HG03135 (cell line): ENCODE results near the gene PIK3CD.

ENCODE experiments used
- ATAC-seq: cut with Tn5 transposase; IDR thresholded peaks from one replicate; pipeline ENCODE4 v1.9.1; 2021; ENCODE audit warnings: mild to moderate bottlenecking, moderate library complexity; ENCODE audit not compliant: unreplicated experiment

Gene PIK3CD

DNA sequence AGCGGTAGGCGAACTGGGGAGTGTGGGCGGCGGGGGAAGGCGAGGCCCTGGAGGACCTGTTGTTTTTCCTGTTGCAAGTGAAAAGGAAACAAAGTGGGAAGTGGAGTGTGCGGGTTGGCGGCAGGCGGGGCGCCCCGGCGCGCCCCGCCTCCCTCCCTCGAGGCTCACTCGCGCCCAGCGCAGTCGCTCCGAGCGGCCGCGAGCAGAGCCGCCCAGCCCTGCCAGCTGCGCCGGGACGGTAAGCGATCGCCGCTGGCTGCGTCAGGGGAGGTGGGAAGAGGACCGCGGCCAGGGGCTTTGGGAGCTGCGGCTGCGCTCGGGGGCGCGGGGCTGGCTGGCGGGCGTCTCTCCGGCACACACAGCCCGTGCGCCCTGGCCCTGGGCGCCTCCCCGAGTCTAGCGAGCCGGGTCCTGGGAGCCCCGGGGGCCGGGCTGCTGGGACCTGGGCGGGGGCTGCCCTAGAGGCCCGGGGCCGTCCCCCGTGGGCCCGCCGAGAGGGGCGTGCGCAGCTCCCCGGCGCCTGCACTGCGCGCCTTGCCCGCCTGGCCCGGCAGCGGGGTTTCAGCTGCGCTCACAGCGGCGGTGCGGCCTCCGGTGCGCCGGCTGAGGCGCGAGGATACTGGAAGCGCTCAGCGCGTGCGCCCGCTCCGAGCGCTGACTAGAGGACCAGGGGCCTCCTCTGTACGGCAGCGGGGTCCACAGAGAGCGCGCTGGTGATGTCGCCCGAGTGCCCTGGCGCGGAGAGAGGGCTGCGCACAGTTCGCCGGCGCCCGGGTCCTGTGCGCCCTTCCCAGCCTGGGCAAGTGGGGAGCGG, at the start of gene PIK3CD:
Gene PIK3CD, plus strand, starts transcription at position 167 of the 814 bp plus-strand sequence. CDS start 58,725 bp downstream, outside the sequence.
- no peak for ATAC-seq

DNA sequence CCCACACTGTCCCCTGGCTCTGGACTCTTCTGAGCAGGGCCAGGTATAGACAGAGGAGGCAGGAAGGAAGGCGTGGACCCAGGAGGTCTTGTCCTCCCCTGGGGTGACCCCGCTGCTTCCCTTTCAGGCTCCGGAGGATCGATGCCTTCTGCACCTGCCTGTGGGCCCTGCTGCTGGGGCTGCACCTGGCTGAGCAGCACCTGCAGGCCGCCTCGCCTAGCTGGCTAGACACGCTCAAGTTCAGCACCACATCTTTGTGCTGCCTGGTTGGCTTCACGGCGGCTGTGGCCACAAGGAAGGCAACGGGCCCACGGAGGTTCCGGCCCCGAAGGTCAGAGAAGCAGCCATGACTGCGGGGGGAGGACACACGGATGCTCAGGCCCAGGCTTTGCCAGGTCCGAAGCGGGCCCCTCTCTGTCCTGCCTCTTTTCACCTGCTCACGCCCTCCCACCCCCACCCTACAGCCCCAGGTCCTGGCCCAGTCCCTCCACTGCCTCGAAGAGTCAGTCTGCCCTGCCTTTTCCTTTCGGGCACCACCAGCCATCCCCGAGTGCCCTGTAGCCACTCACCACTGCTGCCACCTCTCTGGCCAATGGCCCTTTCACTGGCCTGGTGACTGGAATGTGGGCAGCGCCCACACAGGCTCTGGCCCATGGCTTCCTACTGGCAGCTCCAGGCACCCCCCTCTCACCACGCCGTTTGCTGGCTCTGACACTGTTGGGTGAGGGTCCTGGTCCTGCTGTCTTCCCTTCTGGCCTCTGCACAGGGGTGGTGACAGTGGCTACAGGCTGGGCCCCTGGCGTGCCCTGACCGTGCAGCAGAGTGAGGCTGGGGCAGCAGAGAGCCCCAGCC, 49.4 kb upstream of the PIK3CD start:
- ATAC-seq: no peak

DNA sequence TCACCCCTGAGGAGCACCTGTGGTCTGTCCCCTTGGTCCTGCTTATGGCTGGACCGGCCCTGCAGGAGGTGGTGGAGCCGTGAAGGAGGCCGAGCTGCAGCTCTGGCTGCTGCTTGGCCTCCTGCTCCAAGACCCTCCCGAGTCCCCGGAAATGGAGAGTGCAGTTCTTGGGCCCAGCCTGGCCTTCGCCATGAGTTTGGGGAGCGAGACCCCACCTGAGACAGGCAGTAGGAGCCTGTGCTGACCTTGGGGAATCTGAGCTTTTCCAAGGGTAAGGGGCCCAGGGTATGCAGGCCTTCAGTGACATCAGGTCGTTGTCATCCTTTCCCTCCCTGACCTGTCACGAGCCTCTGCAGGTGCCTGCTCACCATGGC, 48.8 kb upstream of the PIK3CD start:
- ATAC-seq: no peak

DNA sequence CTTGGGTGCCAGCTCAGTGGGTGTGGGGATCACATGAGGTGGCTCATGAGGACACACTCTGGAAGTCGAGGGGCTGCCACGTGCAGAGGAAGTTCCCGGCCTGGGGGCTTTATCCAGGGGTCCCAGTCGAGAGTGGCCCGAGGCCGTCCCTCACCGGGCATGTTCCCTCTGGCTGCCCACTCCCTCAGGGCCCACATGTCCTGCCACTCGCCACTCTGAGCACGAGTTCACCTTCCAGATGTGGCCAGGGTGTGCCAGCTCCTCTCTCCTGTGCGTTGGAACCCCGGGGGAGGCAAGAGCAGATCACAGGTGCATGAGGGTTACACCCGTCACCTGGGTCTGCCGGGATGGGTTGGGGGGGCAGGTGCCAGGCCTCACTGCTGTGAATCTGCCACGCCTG, 48.2 kb upstream of the PIK3CD start:
- no peak for ATAC-seq

DNA sequence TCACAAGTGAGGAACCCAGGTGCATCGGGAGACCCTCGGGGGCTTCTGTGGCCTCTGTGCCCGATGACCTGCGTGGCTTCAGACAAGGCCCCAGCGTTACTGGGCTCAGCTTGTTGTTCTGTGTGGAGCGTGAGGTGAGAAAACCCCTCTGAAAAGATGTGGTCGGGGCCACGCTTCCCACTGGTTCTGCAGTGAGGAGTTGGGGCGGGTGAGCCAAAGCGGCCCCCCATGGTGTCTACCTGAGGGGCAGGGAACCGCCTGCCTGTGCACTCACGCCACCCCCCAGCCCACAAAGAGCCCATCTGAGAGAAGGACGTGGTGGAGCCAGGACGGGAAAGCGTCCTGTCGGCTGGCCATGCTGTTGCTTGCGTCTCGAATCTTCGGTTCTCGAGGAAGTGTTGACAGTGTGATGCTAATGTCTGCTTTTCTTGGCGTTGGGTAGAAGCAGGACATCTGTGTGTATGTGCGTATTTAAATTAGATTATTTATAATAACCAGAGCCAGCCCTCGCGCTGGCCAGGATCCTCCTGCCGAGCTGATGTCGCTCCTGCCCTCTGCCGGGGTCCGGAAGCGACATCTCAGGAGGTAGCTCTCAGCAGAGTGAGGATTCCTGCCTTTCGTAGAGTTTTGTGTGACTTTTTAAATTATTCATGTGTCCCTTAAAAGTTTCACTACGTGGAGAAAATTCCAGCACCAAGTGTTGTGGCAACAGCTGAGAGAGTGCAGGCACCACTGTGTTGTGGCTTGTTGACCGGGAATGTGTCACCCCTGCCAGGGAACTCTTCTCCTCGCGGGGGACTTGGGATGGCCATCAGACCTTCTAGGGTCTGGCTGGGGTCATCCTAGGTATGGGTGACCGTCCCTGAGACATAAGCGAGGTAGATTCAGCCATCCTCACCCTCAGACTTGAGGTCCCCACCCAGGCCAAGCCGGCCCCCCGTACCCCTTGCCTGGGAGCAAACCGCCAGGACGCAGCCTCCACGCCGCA, 47.5 kb upstream of the PIK3CD start:
- ATAC-seq: no peak

DNA sequence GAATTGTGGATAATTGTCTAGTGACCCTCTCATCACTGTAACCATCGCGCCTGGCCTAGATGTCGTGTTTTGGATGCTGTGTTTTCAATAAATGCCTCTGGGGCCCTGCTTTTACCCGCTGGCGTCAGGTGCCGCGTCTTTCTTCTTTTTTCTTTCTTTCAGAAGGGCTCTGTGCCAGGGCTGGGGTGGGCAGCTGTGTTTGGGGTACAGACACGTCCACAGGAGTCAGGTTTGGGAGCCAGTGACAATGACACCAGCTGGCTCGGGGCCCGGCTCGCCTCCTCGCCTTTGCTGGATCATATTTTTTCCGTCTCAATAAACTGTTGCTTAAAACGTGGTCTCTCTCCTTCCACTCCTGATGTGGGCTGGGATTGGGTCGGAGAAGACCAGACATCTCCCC, 46.7 kb upstream of the PIK3CD start:
- ATAC-seq: no peak

DNA sequence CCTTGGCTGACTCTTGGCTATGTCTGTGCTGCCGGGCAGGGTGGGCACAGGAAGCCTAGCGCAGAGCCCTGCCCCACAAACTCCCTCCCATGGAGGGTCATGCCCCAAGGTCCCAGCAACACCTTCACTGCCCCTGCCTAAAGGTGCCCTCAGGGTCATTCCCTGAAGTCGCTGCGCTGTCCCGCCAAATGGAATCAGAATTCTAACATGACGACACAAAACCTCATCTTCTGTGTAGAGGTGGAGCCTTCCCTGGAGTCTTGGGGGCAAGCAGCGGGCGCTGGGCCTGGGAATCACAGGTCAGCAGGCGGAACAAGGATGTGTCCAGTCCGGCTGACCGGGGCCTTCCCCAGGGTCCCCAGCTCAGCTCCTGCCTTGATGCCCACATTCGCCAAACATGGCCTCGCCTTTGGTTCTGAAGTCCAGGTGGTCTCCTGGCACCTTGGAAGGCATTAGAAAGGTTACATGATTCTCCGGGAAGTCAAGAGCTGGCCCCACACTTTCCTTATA, 45.5 kb upstream of the PIK3CD start:
- ATAC-seq: no peak

DNA sequence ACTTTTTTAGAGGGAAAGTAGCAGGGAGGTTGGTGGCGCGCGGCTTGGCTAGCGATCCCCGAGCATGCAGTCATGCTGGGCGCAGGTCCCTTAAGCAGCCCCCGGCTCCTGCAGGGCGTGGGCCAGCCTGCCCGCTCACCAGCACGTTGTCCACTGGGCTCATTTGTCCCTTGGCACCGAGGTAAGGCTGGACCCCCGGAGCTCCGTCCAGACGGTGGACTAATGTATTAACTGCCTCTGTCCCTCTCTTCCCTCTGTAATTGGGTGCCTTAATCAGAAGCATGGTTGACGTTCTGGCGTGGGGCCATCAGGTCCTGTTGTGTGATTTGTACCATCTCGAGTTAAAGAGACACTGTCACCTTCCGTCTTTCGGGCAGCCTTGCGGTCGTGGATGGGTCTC, 45.1 kb upstream of the PIK3CD start:
- no peak for ATAC-seq

DNA sequence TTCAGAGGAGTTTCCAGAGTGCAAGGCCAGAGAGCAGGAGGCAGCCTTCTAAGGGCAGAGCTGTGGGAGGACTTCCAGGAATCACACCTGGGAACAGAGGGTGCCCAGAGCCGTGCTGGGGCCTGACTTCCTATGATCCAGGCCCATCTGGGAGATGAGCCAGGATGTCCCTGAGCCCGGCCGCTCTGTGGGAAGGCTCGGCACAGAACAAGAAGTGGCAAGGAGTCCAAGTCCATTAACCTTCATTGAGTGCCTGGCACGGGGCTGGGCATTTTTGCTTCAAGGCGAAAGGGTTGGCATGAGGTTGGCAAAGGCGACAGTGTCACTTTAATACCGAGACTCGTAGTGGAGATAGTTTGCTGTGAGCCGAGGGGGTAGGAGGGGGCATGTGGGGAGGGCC, 44.6 kb upstream of the PIK3CD start:
- ATAC-seq: no peak

DNA sequence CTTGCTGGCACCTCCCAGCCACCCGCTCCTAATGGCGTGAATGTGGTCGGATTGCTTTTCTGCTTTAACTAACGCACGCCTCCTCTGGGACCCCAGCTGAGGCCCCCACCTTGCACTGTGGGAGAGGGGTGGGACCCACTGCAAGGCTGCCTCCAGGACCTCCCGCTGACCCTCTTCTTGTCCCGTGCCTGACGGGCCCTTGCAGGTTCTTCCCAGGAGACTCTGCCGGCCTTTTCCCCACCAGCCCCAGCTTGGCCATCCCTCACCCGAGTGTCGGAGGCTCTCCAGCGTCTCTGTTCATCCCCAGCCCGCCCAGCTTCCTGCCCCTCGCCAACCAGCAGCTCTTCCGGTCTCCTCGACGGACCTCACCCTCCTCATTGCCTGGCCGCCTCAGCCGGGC, 44.2 kb upstream of the PIK3CD start:
- no peak for ATAC-seq

DNA sequence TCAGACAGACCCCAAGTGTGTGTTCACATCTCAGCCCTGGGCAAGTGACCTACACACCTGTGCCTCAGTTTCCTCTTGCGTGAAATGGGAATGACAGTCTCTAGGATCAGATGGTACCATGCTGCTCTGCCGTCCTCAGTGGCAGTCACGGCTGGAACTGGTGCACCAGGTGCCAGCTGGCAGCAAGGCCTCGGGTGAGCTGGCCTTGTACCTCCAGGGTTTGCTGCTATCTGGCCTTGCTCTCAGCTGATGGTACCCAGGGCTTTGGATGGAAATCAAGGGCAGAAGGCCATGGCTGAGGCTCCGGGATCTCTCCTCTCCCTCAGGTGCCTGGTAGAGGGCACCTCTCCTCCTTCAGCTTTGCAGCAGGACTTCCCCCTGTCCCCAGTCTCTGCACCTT, 41.5 kb upstream of the PIK3CD start:
- ATAC-seq: no peak

DNA sequence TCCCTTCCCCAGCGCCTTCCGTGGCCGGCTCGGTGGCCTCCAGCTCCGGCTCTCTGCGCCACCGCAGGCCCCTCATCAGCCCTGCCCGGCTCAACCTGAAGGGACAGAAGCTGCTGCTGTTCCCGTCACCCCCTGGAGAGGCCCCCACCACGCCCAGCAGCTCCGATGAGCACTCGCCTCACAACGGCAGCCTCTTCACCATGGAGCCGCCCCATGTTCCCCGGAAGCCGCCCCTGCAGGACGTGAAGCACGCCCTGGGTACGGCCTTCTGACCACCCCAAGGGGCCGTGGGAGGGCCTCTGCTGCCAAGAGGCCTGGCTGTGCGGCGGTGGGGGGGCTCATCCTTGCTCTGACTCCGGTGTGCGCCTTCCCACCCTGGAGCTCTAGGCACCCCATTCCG, 41.0 kb upstream of the PIK3CD start:
- no peak for ATAC-seq

DNA sequence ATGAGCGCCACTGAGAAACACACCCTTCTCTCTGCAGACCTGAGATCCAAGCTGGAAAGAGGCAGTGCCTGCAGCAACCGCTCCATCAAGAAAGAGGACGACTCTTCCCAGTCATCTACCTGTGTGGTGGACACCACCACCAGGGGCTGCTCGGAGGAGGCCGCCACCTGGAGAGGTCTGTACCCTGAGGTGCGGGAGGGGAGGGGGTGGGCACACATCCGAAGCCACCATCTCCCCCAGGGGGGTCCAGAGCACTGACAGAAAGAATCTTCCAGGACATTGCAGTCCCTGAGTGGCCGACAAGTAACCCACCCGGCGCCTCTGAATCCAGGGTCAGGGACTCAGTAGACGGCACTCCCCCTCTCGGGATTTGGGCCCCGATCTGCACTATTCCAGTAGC, 39.8 kb upstream of the PIK3CD start:
- ATAC-seq: no peak

DNA sequence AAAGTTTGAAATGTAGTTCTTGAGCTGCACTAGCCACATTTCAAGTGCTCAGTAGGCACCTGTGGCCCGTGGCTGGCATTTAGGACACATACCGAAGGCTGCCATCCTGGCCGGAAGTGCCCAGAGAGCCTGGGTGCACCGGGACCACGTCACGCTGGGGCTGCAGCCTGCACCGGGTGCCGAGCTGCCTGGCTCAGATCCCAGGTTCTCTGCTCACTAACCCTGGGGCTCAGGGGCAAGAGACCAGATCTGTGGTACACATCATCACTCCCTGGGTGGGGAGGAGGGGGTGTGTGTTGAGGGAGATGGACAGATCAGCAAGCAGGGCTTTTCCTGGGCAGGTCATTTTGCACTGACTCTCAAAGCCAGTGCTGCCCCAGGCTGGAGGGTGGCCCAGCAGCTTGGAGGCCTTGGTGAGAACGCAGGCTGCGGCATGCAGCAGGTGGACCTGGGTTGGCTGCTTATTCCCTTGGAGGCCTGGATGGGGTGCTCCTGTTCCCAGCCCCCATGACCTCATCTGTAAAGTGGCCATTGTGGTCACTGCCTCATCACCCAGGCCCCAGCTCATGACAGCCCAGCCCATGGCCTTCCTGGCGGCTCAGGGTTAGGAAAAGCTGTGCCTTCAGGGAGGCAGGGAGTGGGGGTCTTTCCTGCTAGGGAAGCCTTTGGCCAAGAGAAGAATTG, 39.2 kb upstream of the PIK3CD start:
- no peak for ATAC-seq

DNA sequence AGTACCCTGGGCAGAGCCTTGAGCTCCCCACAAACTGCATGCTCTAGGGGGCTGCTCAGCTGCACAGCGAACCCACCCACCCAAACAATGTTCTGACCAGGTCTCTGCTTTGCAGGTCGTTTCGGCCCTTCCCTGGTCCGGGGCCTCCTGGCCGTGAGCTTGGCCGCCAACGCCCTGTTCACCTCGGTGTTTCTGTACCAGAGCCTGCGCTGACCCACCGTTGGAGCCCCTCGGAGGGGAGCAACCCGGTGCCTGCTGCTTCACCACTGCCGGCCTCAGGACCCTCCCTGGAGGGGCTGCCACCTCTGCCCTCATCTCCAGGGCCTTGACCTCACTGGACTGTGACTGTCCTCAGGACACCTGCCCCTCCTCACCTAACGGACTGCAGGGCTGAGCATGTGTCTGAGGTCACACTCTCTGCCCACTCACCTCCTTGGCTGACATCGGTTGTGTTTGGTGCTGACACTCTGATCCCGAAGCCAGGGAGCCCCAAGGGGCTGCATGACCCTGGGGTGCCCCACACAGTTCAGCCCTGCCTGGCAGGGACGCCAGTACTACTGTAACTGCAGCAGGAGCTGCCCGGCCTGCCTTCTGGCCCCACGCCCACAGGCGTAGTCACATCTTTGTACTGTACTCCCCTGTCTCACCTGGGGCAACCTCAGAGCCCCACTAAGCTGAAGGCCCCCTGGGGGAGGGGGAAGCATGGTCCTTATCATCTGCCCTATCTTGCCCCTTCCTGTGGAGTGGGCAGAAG, 38.5 kb upstream of the PIK3CD start:
- ATAC-seq: no peak

DNA sequence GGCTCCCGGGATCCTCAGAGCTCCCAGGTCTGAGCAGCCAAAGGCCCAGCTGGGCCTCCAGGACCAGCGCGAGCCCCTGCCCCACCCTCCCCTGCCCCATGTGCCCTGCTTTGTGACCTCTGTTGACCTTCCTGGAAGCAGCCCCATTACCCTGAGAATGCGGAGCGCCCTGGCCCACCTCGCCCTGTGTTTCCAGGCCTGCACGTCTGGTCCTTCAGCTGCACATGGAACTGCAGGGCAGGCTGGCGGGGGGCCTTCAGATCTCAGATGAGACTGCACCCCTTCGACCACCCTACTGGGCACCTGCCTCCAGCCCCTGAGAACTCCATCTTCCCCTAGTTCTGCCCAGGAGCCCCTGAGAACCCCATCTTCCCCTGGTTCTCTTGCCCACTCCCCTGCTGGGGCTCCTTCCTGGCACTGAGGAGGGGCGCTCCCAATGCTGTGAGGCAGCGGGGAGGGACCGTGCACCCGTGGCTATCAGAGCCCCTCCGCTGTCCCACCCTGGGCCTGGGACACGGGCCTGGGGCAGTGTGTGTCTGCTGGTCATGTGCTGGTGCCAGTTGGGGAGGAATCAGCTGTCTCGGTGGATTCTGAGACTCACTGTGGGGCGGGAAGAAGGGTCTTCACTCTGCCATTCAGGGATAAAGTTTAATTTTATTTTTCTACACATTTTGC, 37.8 kb upstream of the PIK3CD start:
- no peak for ATAC-seq

DNA sequence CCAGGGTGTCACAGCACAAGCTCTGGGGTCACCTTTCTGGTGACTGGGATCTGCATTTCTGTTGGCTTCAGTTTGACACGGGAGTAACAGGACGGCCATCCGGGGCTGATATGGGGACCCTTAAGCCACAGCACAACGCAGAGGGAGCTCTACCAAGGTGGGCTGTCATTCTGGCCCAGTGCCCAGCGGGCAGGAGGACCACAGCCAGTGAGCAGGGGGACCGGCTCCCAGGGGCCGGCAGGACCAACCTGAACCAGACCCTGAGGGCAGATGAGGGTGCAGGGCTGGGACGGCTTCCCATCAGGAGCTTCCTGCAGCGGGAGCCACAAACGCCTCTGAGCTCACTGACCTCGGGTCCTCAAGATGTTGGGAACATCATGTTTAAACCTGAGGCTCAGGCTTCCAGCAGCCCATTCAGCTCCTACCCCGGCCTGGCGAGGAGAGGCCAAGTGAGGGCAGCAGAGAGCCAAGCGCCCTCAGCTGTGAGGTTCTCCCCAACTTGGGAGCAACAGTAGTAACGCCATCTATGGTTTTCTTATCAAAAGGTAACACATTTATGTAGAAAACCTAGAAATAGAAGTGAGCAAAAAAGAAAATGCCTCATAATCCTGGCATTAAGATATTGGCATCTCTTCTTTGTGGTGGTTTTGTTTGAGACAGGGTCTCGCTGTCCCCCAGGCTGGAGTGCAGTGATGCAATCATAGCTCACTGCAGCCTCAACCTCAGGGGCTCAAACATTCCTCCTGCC, 36.0 kb upstream of the PIK3CD start:
- ATAC-seq: no peak
